Measurements from ENCODE around the gene STK25. TPM values are rescaled to one million over a fixed set of nuclear protein-coding genes. Genes with fewer than 3 reads are reported as not detected.

STK25 gene
- total RNA-seq, 1 donor from 2014 or later, result 296 TPM

DNA sequence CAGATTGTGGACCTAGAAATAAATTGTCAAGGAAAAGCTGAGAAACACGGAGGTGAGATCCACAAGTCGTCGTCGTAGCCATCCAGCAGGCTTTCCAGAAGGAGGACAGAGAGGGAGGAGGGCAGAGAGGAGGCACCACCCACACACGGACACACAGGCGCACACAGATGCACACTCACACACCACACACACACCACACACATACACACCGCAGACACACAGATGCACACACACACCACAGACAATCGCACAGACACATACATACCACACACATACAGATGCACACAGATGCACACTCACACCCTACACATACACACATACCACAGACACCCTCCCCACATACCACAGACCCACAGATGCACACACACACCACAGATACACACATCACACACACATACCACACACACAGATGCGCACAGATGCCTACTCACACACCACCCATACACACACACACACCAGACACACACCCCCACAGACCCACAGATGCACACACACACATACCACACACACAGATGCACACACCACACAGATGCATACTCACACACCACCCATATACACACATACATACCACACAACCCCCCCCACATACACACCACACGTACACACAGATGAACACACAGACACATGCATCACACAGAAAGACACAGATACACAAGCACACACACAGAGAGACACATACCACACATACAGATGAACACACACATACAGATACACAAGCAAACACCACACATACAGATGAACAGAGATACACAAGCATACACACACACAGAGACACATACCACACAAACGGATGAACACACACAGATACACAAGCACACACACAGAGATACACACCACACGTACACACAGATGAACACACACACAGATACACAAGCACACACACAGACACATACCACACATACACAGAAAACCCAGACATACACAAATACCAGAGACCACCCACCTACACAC lies 37.4 kb upstream of the STK25 start:
- TF ChIP-seq, protein P1, sequence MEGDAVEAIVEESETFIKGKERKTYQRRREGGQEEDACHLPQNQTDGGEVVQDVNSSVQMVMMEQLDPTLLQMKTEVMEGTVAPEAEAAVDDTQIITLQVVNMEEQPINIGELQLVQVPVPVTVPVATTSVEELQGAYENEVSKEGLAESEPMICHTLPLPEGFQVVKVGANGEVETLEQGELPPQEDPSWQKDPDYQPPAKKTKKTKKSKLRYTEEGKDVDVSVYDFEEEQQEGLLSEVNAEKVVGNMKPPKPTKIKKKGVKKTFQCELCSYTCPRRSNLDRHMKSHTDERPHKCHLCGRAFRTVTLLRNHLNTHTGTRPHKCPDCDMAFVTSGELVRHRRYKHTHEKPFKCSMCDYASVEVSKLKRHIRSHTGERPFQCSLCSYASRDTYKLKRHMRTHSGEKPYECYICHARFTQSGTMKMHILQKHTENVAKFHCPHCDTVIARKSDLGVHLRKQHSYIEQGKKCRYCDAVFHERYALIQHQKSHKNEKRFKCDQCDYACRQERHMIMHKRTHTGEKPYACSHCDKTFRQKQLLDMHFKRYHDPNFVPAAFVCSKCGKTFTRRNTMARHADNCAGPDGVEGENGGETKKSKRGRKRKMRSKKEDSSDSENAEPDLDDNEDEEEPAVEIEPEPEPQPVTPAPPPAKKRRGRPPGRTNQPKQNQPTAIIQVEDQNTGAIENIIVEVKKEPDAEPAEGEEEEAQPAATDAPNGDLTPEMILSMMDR (IDR thresholded peaks at IDR 0.05; ENCODE audit: unreplicated experiment), result no peak
- Mint-ChIP-seq H3K36me3 (ENCODE audit: low read depth, unreplicated experiment) (no peaks in the 10 kb centered on the region), H3K9me3 (ENCODE audit: unreplicated experiment) (no peaks in the 10 kb centered on the region), H3K4me3 (ENCODE audit: unreplicated experiment) (no peak overlapping the region), H3K4me1 (ENCODE audit: unreplicated experiment) (peaks cover 12% of the 10 kb centered on the region), H3K27me3 (ENCODE audit: unreplicated experiment) (peaks cover 5% of the 10 kb centered on the region), H3K27ac (ENCODE audit: unreplicated experiment) (no peak overlapping the region)
- DNase-seq (ENCODE audit: low spot score), result no peak

DNA sequence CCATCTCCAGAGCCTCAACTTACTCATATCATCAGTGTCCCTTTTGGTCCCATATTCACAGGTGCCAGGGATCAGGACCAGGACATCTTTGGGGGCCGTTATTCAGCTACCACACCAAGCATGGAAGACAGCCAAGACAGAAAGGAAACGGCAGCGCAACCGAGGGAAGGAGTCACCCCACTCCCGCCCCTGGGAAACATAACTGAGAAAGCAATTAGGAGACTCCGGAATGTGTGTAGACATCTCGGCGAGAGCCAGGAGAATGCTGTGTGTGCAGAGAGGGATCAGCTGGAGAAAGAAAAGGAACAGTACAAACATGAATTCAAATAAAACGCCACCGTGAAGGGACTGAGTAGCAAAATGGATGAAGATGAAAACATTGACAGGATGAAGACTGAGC lies 36.7 kb upstream of the STK25 start:
- no peak overlapping the region for H3K4me3 Mint-ChIP-seq (ENCODE audit: unreplicated experiment)
- H3K4me1 Mint-ChIP-seq (ENCODE audit: unreplicated experiment), result peaks cover 16% of the 10 kb centered on the region
- no peak overlapping the region for H3K27ac Mint-ChIP-seq (ENCODE audit: unreplicated experiment)
- TF ChIP-seq, protein P1 (IDR thresholded peaks at IDR 0.05; ENCODE audit: unreplicated experiment), result no peak
- no peak for DNase-seq (ENCODE audit: low spot score)
- H3K27me3 Mint-ChIP-seq (ENCODE audit: unreplicated experiment), result peaks cover 5% of the 10 kb centered on the region
- H3K9me3 Mint-ChIP-seq (ENCODE audit: unreplicated experiment), result no peaks in the 10 kb centered on the region
- H3K36me3 Mint-ChIP-seq (ENCODE audit: low read depth, unreplicated experiment), result no peaks in the 10 kb centered on the region

DNA sequence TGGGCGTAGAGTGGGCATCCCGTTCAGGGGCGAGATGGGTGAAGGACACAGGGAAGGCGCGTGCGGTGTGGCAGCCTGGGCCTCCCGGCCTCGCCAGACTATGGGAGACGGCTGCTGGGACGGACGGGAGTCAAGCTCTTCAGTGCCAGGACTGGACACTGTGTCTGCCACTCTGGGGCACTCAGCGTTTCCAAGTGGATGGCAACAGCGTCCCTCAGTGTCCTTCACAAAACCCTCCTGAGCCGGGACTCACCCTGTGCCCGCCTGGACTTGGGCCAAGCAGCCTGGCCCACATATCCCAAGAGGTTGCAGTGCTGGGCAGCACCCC lies 33.9 kb upstream of the STK25 start:
- H3K4me1 Mint-ChIP-seq (ENCODE audit: unreplicated experiment), result peaks cover 6% of the 10 kb centered on the region
- peak overlapping the region; percentile 25 for H3K4me3 Mint-ChIP-seq (ENCODE audit: unreplicated experiment)
- no peaks in the 10 kb centered on the region for H3K9me3 Mint-ChIP-seq (ENCODE audit: unreplicated experiment)
- no peak for DNase-seq (ENCODE audit: low spot score)
- TF ChIP-seq, protein P1 (IDR thresholded peaks at IDR 0.05; ENCODE audit: unreplicated experiment), result no peak
- no peak overlapping the region for H3K27ac Mint-ChIP-seq (ENCODE audit: unreplicated experiment)
- no peaks in the 10 kb centered on the region for H3K36me3 Mint-ChIP-seq (ENCODE audit: low read depth, unreplicated experiment)
- peaks cover 7% of the 10 kb centered on the region for H3K27me3 Mint-ChIP-seq (ENCODE audit: unreplicated experiment)

DNA sequence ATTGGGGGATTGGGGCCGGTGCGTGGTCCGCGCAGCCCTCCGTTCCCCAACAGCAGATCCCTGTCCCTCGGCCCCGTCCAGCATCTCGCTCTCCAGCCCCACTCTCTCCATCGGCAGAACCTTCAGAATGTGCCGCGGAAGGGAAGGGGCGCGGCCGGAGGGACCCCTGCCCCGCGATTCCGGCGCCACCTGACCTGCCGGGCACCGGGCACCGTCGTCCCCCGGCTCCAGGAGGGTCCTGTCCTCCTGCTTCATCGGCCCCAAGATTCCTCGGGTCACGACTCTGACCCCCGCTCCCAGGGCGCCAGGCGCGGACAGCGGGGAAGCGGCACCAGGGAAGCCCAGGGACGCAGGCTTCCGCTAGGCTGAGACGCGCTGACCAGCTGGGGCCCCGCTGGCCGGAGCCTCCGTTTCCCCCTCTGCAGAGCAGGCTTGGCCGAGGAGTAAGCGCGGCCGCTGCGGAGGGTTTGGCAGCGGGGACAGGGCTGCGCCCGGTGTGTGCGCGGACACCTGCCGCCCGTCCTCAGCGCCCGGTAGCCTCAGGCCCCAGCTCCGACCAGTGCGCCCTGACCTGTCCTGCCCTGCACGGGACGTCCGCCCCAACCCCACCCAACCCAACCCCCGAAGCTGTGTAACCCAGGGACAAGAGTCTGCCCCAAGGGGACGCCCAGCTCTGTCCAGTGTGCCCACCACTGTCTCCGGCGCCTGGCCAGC lies 33.3 kb upstream of the STK25 start:
- Mint-ChIP-seq H3K36me3 (ENCODE audit: low read depth, unreplicated experiment) (no peaks in the 10 kb centered on the region), H3K9me3 (ENCODE audit: unreplicated experiment) (no peaks in the 10 kb centered on the region), H3K27me3 (ENCODE audit: unreplicated experiment) (peaks cover 7% of the 10 kb centered on the region), H3K4me3 (ENCODE audit: unreplicated experiment) (no peak overlapping the region), H3K4me1 (ENCODE audit: unreplicated experiment) (peaks cover 3% of the 10 kb centered on the region), H3K27ac (ENCODE audit: unreplicated experiment) (no peak overlapping the region)
- DNase-seq (ENCODE audit: low spot score), result no peak
- TF ChIP-seq, protein P1 (IDR thresholded peaks at IDR 0.05; ENCODE audit: unreplicated experiment), result no peak

Measured in endothelial cell (in vitro differentiated cells).